Mononuclear cell (primary cell): ENCODE data around the gene DSCAM. TPM values are rescaled to one million over a fixed set of nuclear protein-coding genes. Genes with fewer than 3 reads are reported as not detected.

Experiments used
- H3K27me3 ChIP-seq: 2 replicates; pipeline ENCODE4 v1.6.0; 2011; ENCODE audit warnings: low read length, control low read depth; ENCODE audit not compliant: insufficient read depth
- H3K4me1 ChIP-seq: 2 replicates; pipeline ENCODE4 v1.5.1; 2011; ENCODE audit warnings: mild to moderate bottlenecking, low read length, control low read depth; ENCODE audit not compliant: insufficient read depth
- H3K4me3 ChIP-seq: 2 replicates; pipeline ENCODE4 v1.5.1; 2011; ENCODE audit warnings: mild to moderate bottlenecking, low read length, moderate library complexity
- H3K9me3 ChIP-seq: 2 replicates; pipeline ENCODE4 v1.5.1; 2011; ENCODE audit warnings: low read depth, mild to moderate bottlenecking, control low read depth, low read length
- total RNA-seq: library from RNA; depleted of rRNA; stranded (reverse); fragments of >200 nt; gene quantifications from one replicate; pipeline ENCODE4 v1.2.3, GENCODE V29; 2012

The DSCAM gene
- total RNA-seq, 1 donor = not detected

GRCh38 chr21:40717028-40717427, 129.9 kb downstream of the DSCAM start:
- Histone ChIP-seq H3K9me3 (peaks cover 5% of the 10 kb centered on the region), H3K27me3 (no peaks in the 10 kb centered on the region)

GRCh38 chr21:40714536-40714935, 132.4 kb downstream of the DSCAM start:
- Histone ChIP-seq H3K4me1 (no peaks in the 10 kb centered on the region), H3K4me3 (no peak overlapping the region), H3K27me3 (no peaks in the 10 kb centered on the region), H3K9me3 (no peaks in the 10 kb centered on the region)

More at GRCh38 chr21:40717028-40717427, 129.9 kb downstream of the DSCAM start:
- Histone ChIP-seq H3K4me1 (no peaks in the 10 kb centered on the region), H3K4me3 (no peak overlapping the region)

- Histone ChIP-seq H3K4me3 (no peak overlapping the region), H3K4me1 (no peaks in the 10 kb centered on the region), H3K9me3 (no peaks in the 10 kb centered on the region), H3K27me3 (no peaks in the 10 kb centered on the region)
Measured at GRCh38 chr21:40707656-40708244, 139.2 kb downstream of the DSCAM start.

GRCh38 chr21:40706806-40707655, 139.9 kb downstream of the DSCAM start:
- Histone ChIP-seq H3K4me1 (no peaks in the 10 kb centered on the region), H3K4me3 (no peak overlapping the region), H3K9me3 (no peaks in the 10 kb centered on the region), H3K27me3 (no peaks in the 10 kb centered on the region)

GRCh38 chr21:40706176-40706575, 140.8 kb downstream of the DSCAM start:
- Histone ChIP-seq H3K27me3 (no peaks in the 10 kb centered on the region), H3K4me1 (no peaks in the 10 kb centered on the region)

GRCh38 chr21:40704141-40704540, 142.8 kb downstream of the DSCAM start:
- no peaks in the 10 kb centered on the region for H3K4me1 ChIP-seq
- H3K4me3 ChIP-seq = no peak overlapping the region
- H3K9me3 ChIP-seq = no peaks in the 10 kb centered on the region
- no peaks in the 10 kb centered on the region for H3K27me3 ChIP-seq

More at GRCh38 chr21:40706176-40706575, 140.8 kb downstream of the DSCAM start:
- Histone ChIP-seq H3K9me3 (no peaks in the 10 kb centered on the region), H3K4me3 (no peak overlapping the region)

GRCh38 chr21:40699366-40699765, 147.6 kb downstream of the DSCAM start:
- Histone ChIP-seq H3K4me3 (no peak overlapping the region), H3K27me3 (no peaks in the 10 kb centered on the region), H3K4me1 (no peaks in the 10 kb centered on the region), H3K9me3 (no peaks in the 10 kb centered on the region)

- H3K9me3 ChIP-seq = no peaks in the 10 kb centered on the region
- H3K27me3 ChIP-seq = no peaks in the 10 kb centered on the region
- no peaks in the 10 kb centered on the region for H3K4me1 ChIP-seq
- H3K4me3 ChIP-seq = no peak overlapping the region
Measured at GRCh38 chr21:40696246-40696645, 150.7 kb downstream of the DSCAM start.

GRCh38 chr21:40689840-40690360, 157.1 kb downstream of the DSCAM start:
- Histone ChIP-seq H3K4me1 (no peaks in the 10 kb centered on the region), H3K4me3 (no peak overlapping the region)

GRCh38 chr21:40689217-40689616, 157.7 kb downstream of the DSCAM start:
- H3K4me1 ChIP-seq = no peaks in the 10 kb centered on the region
- H3K9me3 ChIP-seq = no peaks in the 10 kb centered on the region
- no peaks in the 10 kb centered on the region for H3K27me3 ChIP-seq
- no peak overlapping the region for H3K4me3 ChIP-seq

More at GRCh38 chr21:40689840-40690360, 157.1 kb downstream of the DSCAM start:
- no peaks in the 10 kb centered on the region for H3K9me3 ChIP-seq
- H3K27me3 ChIP-seq = no peaks in the 10 kb centered on the region

- no peaks in the 10 kb centered on the region for H3K9me3 ChIP-seq
- H3K27me3 ChIP-seq = no peaks in the 10 kb centered on the region
- H3K4me3 ChIP-seq = no peak overlapping the region
- no peaks in the 10 kb centered on the region for H3K4me1 ChIP-seq
Measured at GRCh38 chr21:40688106-40688864, 158.7 kb downstream of the DSCAM start.

- Histone ChIP-seq H3K4me1 (no peaks in the 10 kb centered on the region), H3K27me3 (no peaks in the 10 kb centered on the region)
Measured at GRCh38 chr21:40687625-40688024, 159.3 kb downstream of the DSCAM start.

GRCh38 chr21:40686526-40686925, 160.4 kb downstream of the DSCAM start:
- Histone ChIP-seq H3K27me3 (no peaks in the 10 kb centered on the region), H3K9me3 (no peaks in the 10 kb centered on the region), H3K4me1 (no peaks in the 10 kb centered on the region), H3K4me3 (no peak overlapping the region)

More at GRCh38 chr21:40687625-40688024, 159.3 kb downstream of the DSCAM start:
- Histone ChIP-seq H3K9me3 (no peaks in the 10 kb centered on the region), H3K4me3 (no peak overlapping the region)

- Histone ChIP-seq H3K27me3 (no peaks in the 10 kb centered on the region), H3K4me3 (no peak overlapping the region), H3K4me1 (no peaks in the 10 kb centered on the region), H3K9me3 (no peaks in the 10 kb centered on the region)
Measured at GRCh38 chr21:40685141-40685540, 161.8 kb downstream of the DSCAM start.

GRCh38 chr21:40684726-40685125, 162.2 kb downstream of the DSCAM start:
- Histone ChIP-seq H3K4me3 (no peak overlapping the region), H3K9me3 (no peaks in the 10 kb centered on the region), H3K4me1 (no peaks in the 10 kb centered on the region), H3K27me3 (no peaks in the 10 kb centered on the region)
